ENCODE results near the gene RALGAPA2.

Gene RALGAPA2

DNA sequence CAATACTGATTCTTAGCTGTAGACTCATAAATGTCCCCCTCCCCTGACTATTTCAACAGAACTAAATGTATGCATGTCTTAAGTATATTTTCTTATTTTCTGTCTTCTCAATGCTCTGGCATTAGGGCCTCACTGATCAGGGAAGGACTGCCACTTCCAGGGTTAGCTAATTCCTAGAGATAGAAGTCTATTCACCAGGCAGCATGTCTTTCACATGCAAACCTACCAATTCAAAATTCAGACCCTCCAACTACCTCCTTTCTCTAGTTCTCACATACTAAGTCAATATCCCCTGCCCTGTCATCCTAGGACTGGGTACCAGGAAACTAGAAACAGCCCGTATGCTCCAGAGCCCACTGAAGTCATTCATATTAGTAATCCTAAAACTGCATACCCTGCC lies 132.3 kb downstream of the RALGAPA2 start:
- TF ChIP-seq ZFX (IDR thresholded peaks at IDR 0.05; ENCODE audit: borderline replicate concordance), result no peak
- TF ChIP-seq, protein P1, sequence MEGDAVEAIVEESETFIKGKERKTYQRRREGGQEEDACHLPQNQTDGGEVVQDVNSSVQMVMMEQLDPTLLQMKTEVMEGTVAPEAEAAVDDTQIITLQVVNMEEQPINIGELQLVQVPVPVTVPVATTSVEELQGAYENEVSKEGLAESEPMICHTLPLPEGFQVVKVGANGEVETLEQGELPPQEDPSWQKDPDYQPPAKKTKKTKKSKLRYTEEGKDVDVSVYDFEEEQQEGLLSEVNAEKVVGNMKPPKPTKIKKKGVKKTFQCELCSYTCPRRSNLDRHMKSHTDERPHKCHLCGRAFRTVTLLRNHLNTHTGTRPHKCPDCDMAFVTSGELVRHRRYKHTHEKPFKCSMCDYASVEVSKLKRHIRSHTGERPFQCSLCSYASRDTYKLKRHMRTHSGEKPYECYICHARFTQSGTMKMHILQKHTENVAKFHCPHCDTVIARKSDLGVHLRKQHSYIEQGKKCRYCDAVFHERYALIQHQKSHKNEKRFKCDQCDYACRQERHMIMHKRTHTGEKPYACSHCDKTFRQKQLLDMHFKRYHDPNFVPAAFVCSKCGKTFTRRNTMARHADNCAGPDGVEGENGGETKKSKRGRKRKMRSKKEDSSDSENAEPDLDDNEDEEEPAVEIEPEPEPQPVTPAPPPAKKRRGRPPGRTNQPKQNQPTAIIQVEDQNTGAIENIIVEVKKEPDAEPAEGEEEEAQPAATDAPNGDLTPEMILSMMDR (IDR thresholded peaks at IDR 0.05), result no peak
- H3K27ac ChIP-seq, result no peak overlapping the region

DNA sequence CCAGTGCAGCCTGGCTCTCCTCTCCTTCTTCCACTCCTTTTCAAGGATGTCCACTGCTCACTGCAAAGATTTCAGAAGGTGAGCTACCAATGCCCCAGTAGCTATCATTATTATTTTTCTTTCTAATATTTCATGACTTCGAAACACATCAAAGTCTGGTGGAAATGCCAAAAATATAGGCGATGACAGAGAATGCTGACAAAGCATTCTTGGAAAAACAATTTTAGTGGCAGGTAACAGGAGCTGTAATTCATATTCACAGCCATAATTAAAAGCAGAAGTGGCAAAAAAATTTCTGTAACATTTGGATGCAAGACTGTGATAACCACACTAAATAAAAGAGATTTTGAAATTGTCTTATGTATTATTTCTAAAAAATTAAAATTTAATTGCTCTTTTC lies 133.6 kb downstream of the RALGAPA2 start:
- no peak overlapping the region for H3K27ac ChIP-seq
- TF ChIP-seq, protein P1 (IDR thresholded peaks at IDR 0.05), result no peak
- no peak for TF ChIP-seq ZFX (IDR thresholded peaks at IDR 0.05; ENCODE audit: borderline replicate concordance)

DNA sequence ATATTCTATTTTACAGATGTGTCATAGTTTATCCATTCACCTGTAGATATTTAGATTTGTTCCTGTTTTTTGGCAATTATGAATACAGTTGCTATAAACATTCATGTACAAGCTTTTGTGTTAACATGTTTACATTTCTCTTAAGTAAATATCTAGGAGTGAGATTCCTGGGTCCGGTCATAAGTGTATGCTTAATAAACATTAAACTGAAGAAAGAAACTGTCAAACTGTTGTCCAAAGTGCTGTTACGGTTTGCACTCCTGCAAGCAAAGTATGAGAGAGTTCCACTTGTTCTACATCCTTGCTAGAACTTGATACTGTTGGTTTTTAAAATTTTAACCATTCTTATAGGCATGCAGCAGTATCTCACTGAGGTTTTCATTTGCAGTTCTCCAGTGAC lies 138.6 kb downstream of the RALGAPA2 start:
- no peak for TF ChIP-seq ZFX (IDR thresholded peaks at IDR 0.05; ENCODE audit: borderline replicate concordance)
- TF ChIP-seq, protein P1 (IDR thresholded peaks at IDR 0.05), result no peak
- H3K27ac ChIP-seq, result no peak overlapping the region

DNA sequence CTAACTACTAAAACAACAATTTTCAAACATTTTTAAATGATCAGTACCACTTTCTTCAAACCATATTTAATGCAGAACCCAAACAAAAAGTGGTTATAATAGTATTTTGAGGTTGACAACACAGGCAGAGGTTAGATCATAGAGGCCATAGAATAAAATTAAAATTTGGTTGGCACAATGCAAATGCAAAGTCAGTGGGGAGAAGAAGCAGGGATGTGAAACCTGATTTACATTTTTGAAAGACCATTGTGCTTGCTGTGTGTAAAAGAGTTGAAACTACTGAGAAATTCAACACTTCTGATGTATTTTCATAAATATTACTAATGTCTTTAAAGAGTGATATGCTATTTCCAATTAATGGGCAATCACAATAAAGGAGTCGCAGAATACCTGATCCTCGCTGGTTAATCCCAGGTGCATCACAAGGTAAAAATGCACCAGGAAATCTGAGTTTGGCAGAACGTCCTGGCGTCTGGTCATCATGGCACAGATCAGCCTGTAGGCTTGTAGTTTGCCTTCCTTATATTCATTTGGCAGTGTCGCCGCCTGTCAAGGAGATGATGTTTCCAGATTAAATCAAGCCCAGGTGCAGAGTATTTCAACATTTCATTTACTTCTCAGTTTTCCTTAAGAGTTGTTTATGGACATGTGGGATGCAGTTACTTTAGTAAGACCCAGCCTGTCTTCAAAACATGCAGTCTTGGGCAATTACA lies 141.2 kb downstream of the RALGAPA2 start:
- TF ChIP-seq, protein P1 (IDR thresholded peaks at IDR 0.05), result no peak
- TF ChIP-seq ZFX (IDR thresholded peaks at IDR 0.05; ENCODE audit: borderline replicate concordance), result no peak
- H3K27ac ChIP-seq, result no peak overlapping the region

DNA sequence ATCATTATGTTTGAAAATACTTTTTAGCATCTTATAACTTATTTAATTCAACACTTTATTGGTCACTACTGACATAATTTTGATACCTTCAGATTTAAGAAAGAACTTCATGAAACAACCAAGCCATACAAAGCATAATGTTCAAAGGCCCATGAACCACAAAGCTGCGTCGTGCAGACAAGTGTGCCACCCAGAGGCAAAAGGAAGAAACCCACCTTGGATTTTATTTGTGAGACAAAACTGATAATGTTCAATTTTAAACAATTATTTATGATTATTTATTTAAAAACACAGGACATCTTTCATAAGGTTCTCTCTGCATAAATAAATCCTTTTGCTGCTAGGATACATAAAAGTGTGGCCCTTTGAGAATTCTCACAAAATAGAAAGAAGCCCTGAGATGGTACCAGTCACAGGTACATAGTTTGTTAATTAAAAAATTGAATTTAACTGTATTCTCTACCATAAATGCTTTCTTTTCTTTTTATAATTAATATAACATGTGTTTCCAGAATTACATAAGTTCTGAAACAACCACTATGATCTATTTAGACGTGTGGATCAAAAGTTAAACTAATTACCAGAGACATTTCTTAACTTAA lies 143.7 kb downstream of the RALGAPA2 start:
- TF ChIP-seq, protein P1 (IDR thresholded peaks at IDR 0.05), result peak; percentile 82
- TF ChIP-seq ZFX (IDR thresholded peaks at IDR 0.05; ENCODE audit: borderline replicate concordance), result no peak
- no peak overlapping the region for H3K27ac ChIP-seq

DNA sequence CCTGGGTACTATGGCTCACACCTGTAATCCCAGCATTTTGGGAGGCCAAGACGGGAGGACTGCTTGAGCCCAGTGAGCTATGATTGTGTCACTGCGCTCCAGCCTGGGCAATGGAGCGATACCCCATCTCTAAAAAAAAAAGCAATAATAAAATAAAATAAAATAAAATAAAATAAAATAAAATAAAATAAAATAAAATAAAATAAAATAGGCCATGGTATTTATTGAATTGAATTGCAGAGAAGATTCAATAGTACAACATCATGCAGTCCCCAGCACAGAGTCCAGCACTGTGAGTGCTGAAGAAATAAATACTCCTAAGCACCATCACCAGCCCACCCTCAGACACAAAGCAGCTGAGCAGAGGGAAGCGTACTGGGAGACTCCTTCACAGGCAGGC lies 144.7 kb downstream of the RALGAPA2 start:
- TF ChIP-seq ZFX (IDR thresholded peaks at IDR 0.05; ENCODE audit: borderline replicate concordance), result no peak
- TF ChIP-seq, protein P1 (IDR thresholded peaks at IDR 0.05), result no peak
- no peak overlapping the region for H3K27ac ChIP-seq

DNA sequence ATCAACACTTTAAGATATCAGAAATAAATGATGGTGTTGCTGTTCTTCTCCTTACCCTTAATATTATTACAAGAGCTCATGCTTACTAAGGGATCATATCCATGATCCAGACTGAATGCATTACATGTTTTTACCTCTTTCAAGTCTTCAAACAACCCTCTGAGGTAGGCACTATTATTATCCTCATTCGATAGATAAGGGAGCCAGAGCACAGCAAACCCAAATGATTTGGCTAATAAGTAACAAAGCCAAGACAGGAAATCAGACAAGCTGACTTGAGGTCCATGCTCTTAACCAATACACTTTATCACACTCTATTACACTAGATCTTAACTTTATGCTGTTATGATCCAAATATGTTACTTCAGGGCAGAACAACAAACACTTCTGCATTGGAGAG lies 145.9 kb downstream of the RALGAPA2 start:
- H3K27ac ChIP-seq, result no peak overlapping the region
- TF ChIP-seq ZFX (IDR thresholded peaks at IDR 0.05; ENCODE audit: borderline replicate concordance), result no peak
- TF ChIP-seq, protein P1 (IDR thresholded peaks at IDR 0.05), result no peak
